ENCODE measurements around the gene TRUB2.

DNA sequence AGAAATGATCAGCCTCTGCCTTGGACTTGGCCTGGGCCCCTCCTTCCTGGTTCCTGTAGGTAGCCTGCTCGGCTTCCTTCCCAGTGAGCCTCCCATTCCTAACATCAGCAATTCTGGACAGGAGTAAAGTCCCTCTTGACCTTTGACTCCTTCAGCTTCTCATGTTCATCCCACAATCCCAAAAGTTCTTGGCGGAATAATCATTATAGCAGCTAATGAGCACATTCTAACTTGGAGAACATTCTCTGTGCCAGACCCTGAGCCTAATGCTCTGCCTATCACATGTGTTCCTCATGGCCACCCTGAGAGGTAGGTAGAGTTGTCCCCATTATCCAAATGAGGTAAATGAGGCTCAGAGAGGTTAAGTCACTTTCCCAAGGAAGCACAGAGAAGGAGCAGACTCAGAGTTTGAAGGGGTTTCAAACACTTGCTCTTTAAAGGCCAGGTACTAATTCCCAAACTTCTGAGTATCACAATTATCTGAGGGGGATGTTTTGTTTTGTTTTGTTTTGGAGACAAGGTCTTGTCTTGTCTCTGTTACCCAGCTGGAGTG is 24.9 kb downstream of the TRUB2 start:
- TF ChIP-seq POLR2A (IDR thresholded peaks at IDR 0.05; ENCODE audit: low read length) (no peak), GATA1 (IDR thresholded peaks at IDR 0.05; ENCODE audit: low read depth, low read length) (no peak)
